HG03060 (cell line): ENCODE data around the gene HPS4.
"Not testable (repeated sequence)": the region's sequence is repeated elsewhere in the genome, so short reads cannot be mapped to it uniquely, and the experiment has no call there.

Source experiments
- ATAC-seq: cut with Tn5 transposase; IDR thresholded peaks from one replicate; pipeline ENCODE4 v1.9.1; 2021; ENCODE audit warnings: low read depth, moderate number of reproducible peaks; ENCODE audit not compliant: unreplicated experiment

The HPS4 gene

DNA sequence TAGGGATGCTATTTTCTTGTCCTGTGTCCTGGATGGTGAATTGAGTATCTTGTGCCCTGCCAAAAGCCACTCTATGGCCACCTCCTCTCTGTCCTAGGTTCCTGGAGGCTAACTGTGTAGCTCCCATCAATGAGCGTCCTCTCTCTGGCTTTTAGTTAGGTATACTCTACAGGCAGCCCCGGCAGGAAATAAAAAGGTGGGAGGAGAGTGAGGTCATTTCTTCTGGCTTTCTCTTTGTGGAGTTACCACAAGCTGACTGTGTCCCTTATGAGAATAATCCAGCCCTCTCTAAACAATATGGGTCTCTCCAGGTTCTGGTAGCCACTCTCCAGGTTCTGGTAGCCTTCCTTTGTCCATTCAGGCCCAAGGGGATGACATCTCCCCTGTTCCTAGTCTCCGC is 66.2 kb downstream of the HPS4 start:
- no peak for ATAC-seq

DNA sequence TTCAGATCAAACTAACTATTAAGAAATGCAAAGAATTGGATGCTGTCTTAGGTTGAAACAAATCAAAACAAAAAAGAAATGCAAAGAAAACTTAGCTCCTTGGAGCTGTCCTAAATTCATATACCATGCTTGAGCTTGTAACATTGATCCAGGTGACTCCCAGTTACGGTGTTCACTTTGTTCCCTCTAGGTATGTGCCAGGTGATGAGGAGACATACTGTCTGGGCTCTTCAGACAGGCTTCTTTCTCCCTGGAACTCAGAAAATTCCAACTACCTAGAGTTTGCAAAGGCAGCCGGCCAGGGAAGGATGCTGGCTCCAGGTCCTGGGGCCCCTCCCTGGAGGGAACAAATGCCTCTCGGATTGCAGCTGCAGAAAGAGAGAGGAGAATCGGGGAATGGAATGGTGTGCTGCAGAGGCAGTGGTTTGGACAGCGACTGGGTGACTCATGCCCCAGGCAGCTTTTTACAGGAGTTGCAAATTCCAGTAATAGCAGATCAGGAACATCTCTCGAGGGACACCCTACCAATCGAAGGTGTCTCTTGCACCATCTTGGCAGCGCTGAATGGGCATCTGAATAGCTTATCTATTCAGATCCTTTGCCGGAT is 66.8 kb downstream of the HPS4 start:
- no peak for ATAC-seq

DNA sequence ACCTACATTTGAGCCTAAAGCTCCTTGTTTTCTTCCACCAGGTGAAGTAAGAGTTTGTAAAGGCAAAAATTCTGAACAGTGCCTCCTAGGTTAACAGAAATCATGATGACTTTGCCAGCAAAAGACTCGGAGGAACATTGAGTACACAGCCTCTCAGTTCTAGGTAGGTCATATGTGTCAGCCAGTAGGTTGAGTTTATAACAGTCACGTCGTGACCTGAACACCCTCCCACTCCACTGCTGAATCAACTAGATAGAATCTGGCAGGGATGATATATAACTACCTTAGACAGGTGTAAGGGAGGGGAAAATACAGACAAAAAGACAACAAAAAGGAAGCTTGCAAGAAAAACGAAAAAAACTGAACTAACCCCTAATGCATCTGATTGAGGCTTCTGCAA is 67.3 kb downstream of the HPS4 start:
- no peak for ATAC-seq

DNA sequence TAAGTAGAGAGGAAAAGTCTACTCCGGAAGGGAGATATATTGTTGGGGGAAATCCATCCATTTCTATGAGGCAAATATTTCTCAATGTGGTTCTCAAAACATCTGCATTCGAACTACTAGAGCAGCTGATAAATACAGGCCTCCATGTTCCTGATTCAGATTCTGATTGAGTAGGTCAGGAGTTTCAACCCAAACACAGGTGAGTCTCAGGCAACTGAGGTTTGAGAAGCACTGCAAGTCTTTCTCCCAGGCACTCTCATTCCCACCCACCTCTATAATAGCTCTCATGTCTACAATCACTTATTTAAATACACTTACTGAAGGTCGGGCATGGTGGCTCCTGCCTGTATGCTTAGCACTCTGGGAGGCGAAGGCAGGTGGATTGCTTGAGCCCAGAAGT is 69.2 kb downstream of the HPS4 start:
- no peak for ATAC-seq

DNA sequence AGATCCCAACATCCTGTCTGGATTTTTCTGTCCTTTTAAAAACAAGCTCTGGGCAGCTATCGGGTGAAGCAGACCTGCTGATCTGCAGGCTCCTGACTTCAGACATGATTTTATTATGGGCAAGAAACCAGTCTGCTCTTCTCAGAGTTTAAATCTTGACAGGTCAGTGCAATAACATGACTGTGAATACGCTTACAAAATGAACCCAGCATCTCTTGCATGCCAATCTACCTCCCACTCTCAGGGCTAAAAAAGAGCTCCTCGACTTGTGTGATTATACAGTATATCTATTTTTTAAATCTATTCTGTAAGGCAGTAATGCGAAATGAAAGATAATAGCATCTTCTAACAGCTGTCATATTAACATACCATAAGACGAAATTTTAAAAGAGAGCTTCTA is 73.2 kb downstream of the HPS4 start:
- no peak for ATAC-seq

DNA sequence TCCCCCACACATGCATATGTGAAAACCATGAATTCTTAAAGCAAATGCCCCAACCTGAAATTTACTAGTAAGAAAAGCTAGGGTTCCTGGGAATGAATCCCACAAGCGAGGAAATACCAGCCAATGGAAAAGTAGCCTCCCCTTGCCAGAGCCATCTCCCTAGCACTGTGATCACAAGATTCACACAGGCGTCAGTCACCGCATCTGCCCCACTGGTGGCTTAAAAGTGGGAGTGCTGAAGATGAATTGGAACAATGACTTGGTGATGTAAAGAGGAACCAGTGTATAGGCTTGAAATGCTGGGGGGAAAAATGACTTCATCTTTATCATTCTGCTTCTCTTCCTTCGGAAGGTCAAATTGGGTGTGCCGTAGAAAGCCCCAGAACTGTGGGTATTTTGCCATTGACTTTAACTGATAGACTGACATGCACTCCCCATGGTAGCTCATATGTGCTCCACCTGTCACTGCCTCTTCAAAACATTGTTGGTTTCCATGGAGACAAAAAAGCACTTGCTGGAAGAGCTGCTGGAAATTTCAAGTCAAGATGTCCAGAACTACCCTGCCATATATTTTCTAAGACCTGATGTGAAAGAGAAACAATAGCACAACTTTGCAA is 73.8 kb downstream of the HPS4 start:
- no peak for ATAC-seq

DNA sequence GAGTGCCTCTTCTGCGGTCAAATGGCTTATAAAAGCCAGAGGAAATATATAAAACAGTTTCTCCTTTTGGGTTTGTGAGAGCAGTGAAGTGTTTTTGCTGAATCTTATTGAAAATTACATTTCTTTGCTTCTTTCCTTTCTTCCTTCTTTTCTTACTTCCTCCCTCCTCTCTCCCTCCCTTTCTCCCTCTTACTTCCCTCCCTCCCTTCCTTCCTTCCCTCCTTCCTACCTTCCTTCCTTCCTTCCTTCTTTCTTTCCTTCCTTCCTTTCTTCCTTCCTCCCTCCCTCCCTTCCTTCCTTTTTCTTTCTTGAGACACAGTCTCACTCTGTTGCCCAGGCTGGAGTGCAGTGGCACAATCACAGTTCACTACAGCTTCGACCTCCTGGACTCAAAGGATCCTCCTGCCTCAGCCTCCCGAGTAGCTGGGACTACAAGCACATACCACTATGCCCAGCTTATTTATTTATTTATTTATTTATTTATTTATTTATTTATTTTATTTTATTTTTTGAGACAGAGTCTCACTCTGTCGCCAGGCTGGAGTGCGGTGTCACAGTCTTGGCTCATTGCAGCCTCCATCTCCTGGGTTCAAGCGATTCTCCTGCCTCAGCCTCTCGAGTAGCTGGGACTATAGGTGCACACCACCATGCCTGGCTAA is 74.9 kb downstream of the HPS4 start:
- ATAC-seq: not testable (repeated sequence)

DNA sequence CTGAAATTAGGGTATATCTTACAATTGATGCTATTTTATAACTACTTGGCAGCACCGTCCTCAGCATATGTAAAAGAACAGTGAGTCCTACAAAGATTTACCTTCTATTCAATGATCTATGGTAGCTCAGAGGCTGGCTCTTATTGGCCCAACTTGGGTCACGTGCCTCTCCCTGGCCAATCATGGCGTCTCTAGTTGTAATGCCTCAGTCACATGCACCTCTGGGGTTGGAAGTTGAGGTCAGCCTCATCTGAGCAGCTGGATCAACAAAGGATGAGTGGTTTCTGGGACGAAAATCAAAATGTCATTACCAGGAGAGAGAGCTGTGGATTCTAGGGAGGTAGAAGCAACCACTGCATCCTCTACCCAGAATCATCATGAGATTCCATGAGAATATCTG is 77.5 kb downstream of the HPS4 start:
- ATAC-seq: no peak

DNA sequence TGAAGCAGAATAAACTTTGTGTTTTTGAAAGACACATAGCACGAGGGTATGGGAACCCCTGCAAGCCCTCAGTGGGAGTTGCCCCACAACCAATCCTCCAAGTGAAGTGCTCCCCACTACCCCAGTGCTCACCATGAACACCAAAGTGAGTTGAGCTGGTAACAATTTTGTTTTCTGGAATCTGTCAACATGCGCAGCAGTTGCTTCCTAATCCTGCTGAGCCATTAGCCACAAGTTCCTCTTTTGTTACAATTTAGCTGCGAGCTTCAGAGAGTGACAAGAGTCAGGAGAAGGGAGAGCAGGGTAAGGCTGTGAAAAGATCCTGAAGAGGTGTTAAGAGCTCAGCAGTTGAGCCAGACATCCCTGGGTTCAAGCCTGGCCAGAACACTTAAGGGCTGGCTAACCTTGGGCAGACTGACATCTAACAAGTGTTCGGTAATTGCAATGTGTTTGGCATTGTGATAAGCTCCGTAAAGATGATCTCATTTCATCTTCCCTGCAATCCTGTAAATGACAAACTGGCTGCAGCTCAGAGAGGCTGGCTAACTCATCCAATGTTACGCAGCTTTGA is 78.6 kb downstream of the HPS4 start:
- ATAC-seq: no peak

DNA sequence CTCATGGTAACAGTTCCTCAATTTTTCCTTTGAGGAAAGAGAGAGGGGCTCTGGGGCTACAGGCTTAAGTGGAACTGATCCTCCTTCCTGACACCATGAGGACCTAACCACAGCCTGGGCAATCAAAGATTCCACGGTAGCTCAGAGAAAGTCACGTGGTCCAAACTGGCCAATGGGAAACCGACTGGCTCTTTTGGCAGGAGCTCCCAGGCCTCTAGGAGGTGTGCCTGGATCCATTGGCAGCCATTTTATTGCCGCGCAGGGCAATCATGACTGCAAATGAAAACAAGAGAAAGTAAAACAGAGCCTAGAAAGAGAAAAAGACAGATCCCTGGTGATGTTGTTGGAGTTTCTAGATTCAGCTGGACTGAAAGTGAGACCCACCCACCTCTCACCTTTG is 81.9 kb downstream of the HPS4 start:
- ATAC-seq: no peak
